GM23338 (cell line): ENCODE results near the gene NCOA1.

Experiments
- CTCF ChIP-seq, 2 experiments: fragments of 200-600 bp in 1 of 2; sonication (generic) in 1 of 2; conservative IDR thresholded peaks; 2 replicates each; pipeline versions ENCODE4 v1.5.1 to v1.6.1; 2016 to 2017; ENCODE audit warnings: antibody characterized with exemption in 2 of 2, low read depth in 2 of 2, mild to moderate bottlenecking in 2 of 2, moderate library complexity in 1 of 2
- EZH2 ChIP-seq: fragments of 200-600 bp; sonication (generic); IDR thresholded peaks from one replicate; pipeline ENCODE4 v1.8.0; 2017; ENCODE audit warnings: antibody characterized with exemption, mild to moderate bottlenecking, low read depth; ENCODE audit not compliant: unreplicated experiment
- EZH2phosphoT487 ChIP-seq: fragments of 200-600 bp; sonication (generic); IDR thresholded peaks from one replicate; pipeline ENCODE4 v1.8.1; 2018; ENCODE audit warnings: antibody characterized with exemption; ENCODE audit not compliant: unreplicated experiment
- NANOG ChIP-seq: IDR thresholded peaks from 2 replicates; pipeline ENCODE4 v1.6.1; 2016; ENCODE audit warnings: antibody characterized with exemption, borderline replicate concordance
- POLR2AphosphoS5 ChIP-seq: IDR thresholded peaks from 2 replicates; pipeline ENCODE4 v1.6.1; 2016; ENCODE audit warnings: antibody characterized with exemption, low read depth
- REST ChIP-seq: IDR thresholded peaks from one replicate; pipeline ENCODE4 v1.6.1; 2018; ENCODE audit warnings: antibody characterized with exemption; ENCODE audit not compliant: unreplicated experiment
- ZNF331 ChIP-seq: fragments of 250-450 bp; sonication (Bioruptor Pico); IDR thresholded peaks from 2 replicates; pipeline ENCODE4 v1.5.0; 2020; ENCODE audit warnings: low read depth, mild to moderate bottlenecking, moderate library complexity

- TF ChIP-seq REST (no peak), CTCF (conservative IDR thresholded peaks at IDR 0.05; ENCODE audit: low read depth in 2 of 2) (no peak), ZNF331 (CRISPR knock-in tag) (no peak), EZH2 (no peak), POLR2AphosphoS5 (no peak), NANOG (no peak), EZH2phosphoT487 (no peak)
Measured at GRCh38 chr2:24745825-24746224, 254.8 kb downstream of the NCOA1 start.
